Skeletal muscle tissue (tissue), 4 donors: Measurements from ENCODE around the gene OR8K5. TPM values are rescaled to one million over a fixed set of nuclear protein-coding genes. Genes with fewer than 3 reads are reported as not detected.

Experiments used
- H3K27ac ChIP-seq: one replicate; pipeline ENCODE4 v1.7.0; 2013; ENCODE audit warnings: mild to moderate bottlenecking, low read depth, low read length, inconsistent platforms
- H3K27me3 ChIP-seq, 3 donors: one replicate each; pipeline ENCODE4 v1.7.0; 2013; ENCODE audit warnings: low read length in 3 of 3; ENCODE audit not compliant: control insufficient read depth in 3 of 3, insufficient read depth in 3 of 3
- H3K36me3 ChIP-seq, 3 donors: one replicate each; pipeline ENCODE4 v1.7.0; 2013; ENCODE audit warnings: low read length in 3 of 3; ENCODE audit not compliant: control insufficient read depth in 3 of 3, insufficient read depth in 3 of 3
- H3K4me1 ChIP-seq, 3 donors: one replicate each; pipeline ENCODE4 v1.7.0; 2013; ENCODE audit warnings: low read length in 3 of 3, mild to moderate bottlenecking in 3 of 3; ENCODE audit not compliant: control insufficient read depth in 3 of 3, insufficient read depth in 3 of 3
- H3K4me3 ChIP-seq, 3 donors: one replicate each; pipeline ENCODE4 v1.7.0; 2013; ENCODE audit warnings: low read length in 3 of 3
- H3K9ac ChIP-seq, 3 donors: one replicate each; pipeline ENCODE4 v1.7.0; 2013; ENCODE audit warnings: low read length in 3 of 3, mild to moderate bottlenecking in 3 of 3, moderate library complexity in 2 of 3, low read depth in 1 of 3
- H3K9me3 ChIP-seq, 3 donors: one replicate each; pipeline ENCODE4 v1.7.0; 2013; ENCODE audit warnings: low read length in 3 of 3; ENCODE audit not compliant: control insufficient read depth in 3 of 3
- total RNA-seq: library from RNA; depleted of rRNA; stranded (reverse); fragments of >200 nt; gene quantifications from one replicate; pipeline ENCODE4 v1.2.3, GENCODE V29; 2014
- donor health status: Osteomylitis.

OR8K5 gene
- total RNA-seq, result not detected

- H3K9me3 ChIP-seq, result no peaks in the 10 kb centered on the region
- no peak within 1 kb of the TSS for H3K9ac ChIP-seq
- no peak within 1 kb of the TSS for H3K27ac ChIP-seq
- H3K4me1 ChIP-seq, result no peaks in the 10 kb centered on the region
- H3K36me3 ChIP-seq, result no peaks in the 10 kb centered on the region
- H3K27me3 ChIP-seq, result no peaks in the 10 kb centered on the region
- no peak within 1 kb of the TSS for H3K4me3 ChIP-seq
Observed at GRCh38 chr11:56160217-56160616, at the start of gene OR8K5. OR8K5 (minus strand) TSS chr11:56160317; CDS start chr11:56160317, 0 bp downstream.

- no peak overlapping the region for H3K27ac ChIP-seq
- H3K27me3 ChIP-seq, result no peaks in the 10 kb centered on the region
- no peak overlapping the region for H3K9ac ChIP-seq
- H3K4me3 ChIP-seq, result no peak overlapping the region
- peaks cover 0 to 2% (median 0%) of the 10 kb centered on the region in 3 donors for H3K9me3 ChIP-seq
- no peaks in the 10 kb centered on the region for H3K4me1 ChIP-seq
- H3K36me3 ChIP-seq, result no peaks in the 10 kb centered on the region
Observed at GRCh38 chr11:56207790-56208189, 47.7 kb upstream of the OR8K5 start.

DNA sequence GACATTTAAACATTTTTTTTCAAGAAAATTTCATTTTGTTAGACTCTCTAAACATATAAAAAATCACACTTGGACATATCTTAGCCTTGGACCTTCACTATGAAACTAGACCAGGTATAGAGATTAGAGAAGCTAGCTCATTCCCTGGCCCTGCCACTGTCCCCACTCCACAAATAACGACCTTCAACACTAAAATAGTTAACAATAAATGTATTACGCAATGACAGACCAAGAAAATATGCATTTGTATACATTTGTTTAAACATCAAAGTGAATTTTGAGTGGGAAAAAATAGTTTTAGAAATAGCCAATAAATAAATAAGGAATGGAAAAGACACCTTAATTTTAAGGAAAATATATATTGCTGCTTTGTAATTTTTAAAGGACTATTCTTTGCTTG lies 37.2 kb upstream of the OR8K5 start:
- Histone ChIP-seq H3K4me1 (no peaks in the 10 kb centered on the region), H3K27me3 (no peaks in the 10 kb centered on the region), H3K36me3 (no peaks in the 10 kb centered on the region), H3K9ac (no peak overlapping the region), H3K9me3 (no peaks in the 10 kb centered on the region), H3K4me3 (no peak overlapping the region), H3K27ac (no peak overlapping the region)

DNA sequence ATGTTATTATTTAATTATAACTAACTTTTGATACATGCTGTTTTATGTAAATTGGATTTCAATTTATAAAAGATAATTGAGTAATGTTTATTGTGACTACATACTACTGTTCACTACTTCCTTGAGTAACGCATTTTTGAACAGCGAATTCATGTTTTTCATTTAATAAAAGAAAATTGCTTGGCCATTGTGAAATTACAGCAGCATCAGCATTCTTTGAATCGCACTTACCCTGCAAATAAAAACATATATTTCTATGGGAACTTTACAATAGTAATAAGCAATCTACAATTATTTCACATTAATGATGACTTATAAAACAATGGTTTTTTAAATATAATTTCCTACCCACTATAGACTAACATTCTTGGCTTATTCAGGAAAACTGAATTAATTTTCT lies 36.6 kb upstream of the OR8K5 start:
- Histone ChIP-seq H3K4me3 (no peak overlapping the region), H3K36me3 (no peaks in the 10 kb centered on the region), H3K27me3 (no peaks in the 10 kb centered on the region), H3K27ac (no peak overlapping the region), H3K9me3 (no peaks in the 10 kb centered on the region), H3K4me1 (no peaks in the 10 kb centered on the region), H3K9ac (no peak overlapping the region)

- Histone ChIP-seq H3K4me1 (no peaks in the 10 kb centered on the region), H3K9me3 (no peaks in the 10 kb centered on the region), H3K4me3 (no peak overlapping the region), H3K9ac (no peak overlapping the region), H3K36me3 (no peaks in the 10 kb centered on the region), H3K27me3 (no peaks in the 10 kb centered on the region), H3K27ac (no peak overlapping the region)
Observed at GRCh38 chr11:56188602-56189001, 28.5 kb upstream of the OR8K5 start.

- H3K27me3 ChIP-seq, result no peaks in the 10 kb centered on the region
- no peaks in the 10 kb centered on the region for H3K4me1 ChIP-seq
- peaks cover 0 to 8% (median 4%) of the 10 kb centered on the region in 3 donors for H3K9me3 ChIP-seq
- H3K9ac ChIP-seq, result no peak overlapping the region
- H3K27ac ChIP-seq, result no peak overlapping the region
- no peaks in the 10 kb centered on the region for H3K36me3 ChIP-seq
- no peak overlapping the region for H3K4me3 ChIP-seq
Observed at GRCh38 chr11:56183459-56183858, 23.3 kb upstream of the OR8K5 start.

DNA sequence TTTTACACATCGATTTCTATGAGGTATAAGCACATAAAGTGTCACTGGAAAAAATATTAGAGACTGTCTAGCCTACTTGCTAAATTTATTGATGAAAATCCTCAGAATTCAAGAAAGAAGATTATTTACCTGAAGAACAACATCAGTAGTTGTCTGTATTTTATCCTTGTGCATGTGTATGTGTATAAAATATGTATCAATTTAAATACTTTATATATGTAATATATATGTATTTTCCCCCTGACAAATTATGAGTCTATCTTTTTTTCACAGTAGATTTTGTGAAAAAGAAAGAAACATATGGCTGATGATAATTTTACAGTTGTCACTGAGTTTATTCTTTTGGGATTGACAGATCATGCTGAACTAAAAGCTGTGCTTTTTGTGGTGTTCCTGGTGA lies 16.2 kb upstream of the OR8K5 start, which contains the start of gene OR5J2:
TSS of gene OR5J2 (plus strand) at position 301 of the 400 bp plus-strand sequence. CDS start at position 301, 0 bp downstream.
- peaks cover 0 to 8% (median 6%) of the 10 kb centered on the region in 3 donors for H3K9me3 ChIP-seq
- no peak within 1 kb of the TSS for H3K27ac ChIP-seq
- no peak within 1 kb of the TSS for H3K9ac ChIP-seq
- no peaks in the 10 kb centered on the region for H3K27me3 ChIP-seq
- H3K36me3 ChIP-seq, result no peaks in the 10 kb centered on the region
- no peaks in the 10 kb centered on the region for H3K4me1 ChIP-seq
- no peak within 1 kb of the TSS for H3K4me3 ChIP-seq

- no peaks in the 10 kb centered on the region for H3K4me1 ChIP-seq
- no peak overlapping the region for H3K27ac ChIP-seq
- no peaks in the 10 kb centered on the region for H3K36me3 ChIP-seq
- no peak overlapping the region for H3K4me3 ChIP-seq
- H3K9me3 ChIP-seq, result peaks cover 0 to 2% (median 0%) of the 10 kb centered on the region in 3 donors
- H3K27me3 ChIP-seq, result no peaks in the 10 kb centered on the region
- H3K9ac ChIP-seq, result no peak overlapping the region
Observed at GRCh38 chr11:56172256-56172830, 12.2 kb upstream of the OR8K5 start.

DNA sequence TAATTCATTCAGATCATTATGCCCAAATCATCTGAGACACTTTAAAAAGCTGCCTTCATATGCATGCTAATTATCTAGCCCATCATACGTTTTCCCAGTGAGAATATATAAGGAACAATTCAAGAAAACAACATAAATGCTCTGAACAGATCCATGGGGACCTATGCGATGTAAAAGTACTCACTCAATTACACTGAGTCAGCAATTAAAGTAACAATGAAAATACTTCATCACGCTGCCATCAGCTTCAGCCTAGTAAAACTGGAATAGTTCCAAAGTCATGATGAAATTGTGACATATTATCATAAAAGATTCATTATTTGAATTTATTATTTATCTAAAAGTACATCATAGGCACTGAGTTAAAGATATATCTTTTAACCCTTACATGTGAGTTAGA lies 3.7 kb upstream of the OR8K5 start:
- no peaks in the 10 kb centered on the region for H3K4me1 ChIP-seq
- H3K27ac ChIP-seq, result no peak overlapping the region
- no peaks in the 10 kb centered on the region for H3K36me3 ChIP-seq
- H3K9me3 ChIP-seq, result no peaks in the 10 kb centered on the region
- no peaks in the 10 kb centered on the region for H3K27me3 ChIP-seq
- H3K4me3 ChIP-seq, result no peak overlapping the region
- H3K9ac ChIP-seq, result no peak overlapping the region

DNA sequence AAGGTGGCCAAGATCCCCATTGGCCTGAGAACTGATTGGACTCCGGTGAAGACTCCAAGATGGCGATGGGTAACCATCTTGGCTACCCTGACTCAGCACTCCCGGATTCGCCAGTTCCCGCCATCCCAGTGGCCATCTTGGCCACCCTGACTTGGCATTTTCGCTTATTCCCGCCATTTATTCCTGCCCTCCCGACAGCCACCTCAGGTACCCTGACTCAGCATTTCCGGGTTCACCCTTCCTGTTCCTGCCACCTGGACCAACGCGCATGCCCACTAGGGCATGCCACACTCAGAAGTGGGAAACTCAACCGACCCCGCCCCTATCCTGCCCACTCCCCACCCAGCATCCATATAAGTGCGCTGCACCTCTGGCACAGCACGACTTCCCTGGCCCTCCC lies 7.8 kb downstream of the OR8K5 start:
- Histone ChIP-seq H3K4me1 (no peaks in the 10 kb centered on the region), H3K36me3 (no peaks in the 10 kb centered on the region), H3K4me3 (no peak overlapping the region), H3K9me3 (no peaks in the 10 kb centered on the region), H3K9ac (no peak overlapping the region), H3K27ac (no peak overlapping the region), H3K27me3 (no peaks in the 10 kb centered on the region)
